HG03025 (cell line): ENCODE results near the gene ALDH6A1.

Source experiments
- ATAC-seq: cut with Tn5 transposase; IDR thresholded peaks from one replicate; pipeline ENCODE4 v1.9.1; 2021; ENCODE audit warnings: mild to moderate bottlenecking, moderate library complexity; ENCODE audit not compliant: unreplicated experiment, low FRiP score

The ALDH6A1 gene

DNA sequence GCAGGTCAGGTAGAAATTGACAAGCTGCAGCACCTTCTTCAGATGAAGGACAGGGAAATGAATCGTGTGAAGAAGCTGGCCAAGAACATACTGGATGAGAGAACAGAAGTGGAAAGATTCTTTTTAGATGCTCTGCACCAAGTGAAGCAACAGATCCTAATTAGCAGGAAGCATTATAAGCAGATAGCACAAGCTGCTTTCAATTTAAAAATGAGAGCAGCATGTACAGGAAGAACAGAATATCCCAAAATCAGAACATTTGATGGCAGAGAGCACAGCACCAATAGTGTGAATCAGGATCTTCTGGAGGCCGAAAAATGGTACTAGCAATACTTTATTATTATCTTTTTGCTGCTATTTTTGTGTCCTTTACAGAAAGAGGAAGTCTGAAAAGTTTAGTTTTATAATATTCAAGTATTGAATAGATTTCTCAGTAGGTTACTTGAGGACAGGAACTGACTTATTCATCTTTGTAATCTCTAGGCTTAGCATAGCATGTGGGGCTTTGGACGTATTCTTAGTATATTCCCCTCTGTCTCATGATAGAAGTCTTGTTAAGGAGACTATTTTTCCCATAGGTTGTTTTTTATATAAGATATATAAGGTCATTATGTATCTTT is 34.3 kb downstream of the ALDH6A1 start:
- ATAC-seq, result no peak

DNA sequence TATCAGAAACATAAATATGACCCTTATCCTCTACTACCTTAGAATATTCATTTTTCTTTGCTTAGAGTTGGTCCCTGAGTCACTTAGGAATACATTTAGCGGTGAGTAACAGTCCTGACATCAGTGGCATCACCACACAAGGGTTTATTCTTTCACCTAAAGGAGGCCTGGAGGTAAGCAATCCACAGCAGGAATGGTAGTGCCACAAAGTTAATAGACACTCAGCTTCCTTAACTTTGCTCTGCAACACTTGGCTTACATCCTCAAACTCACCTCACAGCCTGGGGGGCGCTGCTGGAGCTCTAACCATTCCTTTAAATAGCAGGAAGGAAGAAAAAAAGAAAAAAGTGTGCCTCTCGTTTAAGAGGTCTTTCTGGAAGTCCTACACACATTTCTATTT is 36.0 kb downstream of the ALDH6A1 start:
- ATAC-seq, result no peak

DNA sequence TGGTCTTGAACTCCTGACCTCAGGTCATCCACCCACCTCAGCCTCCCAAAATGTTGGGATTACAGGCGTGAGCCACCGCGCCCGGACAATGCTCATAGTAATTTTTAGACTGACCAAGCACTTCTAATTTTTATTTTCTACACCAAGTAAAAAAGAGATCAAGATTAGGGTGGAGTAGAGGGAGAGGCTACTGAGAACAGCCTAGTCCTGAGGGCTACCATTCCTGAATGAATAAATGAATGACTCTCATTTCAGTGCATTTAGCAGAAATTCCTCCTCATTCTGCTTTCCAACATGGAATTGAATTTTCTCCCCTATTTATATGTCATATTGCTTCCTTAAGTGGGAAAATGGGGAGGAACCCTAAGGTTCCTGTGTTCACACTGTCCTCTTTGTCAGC is 38.7 kb downstream of the ALDH6A1 start:
- ATAC-seq, result no peak

DNA sequence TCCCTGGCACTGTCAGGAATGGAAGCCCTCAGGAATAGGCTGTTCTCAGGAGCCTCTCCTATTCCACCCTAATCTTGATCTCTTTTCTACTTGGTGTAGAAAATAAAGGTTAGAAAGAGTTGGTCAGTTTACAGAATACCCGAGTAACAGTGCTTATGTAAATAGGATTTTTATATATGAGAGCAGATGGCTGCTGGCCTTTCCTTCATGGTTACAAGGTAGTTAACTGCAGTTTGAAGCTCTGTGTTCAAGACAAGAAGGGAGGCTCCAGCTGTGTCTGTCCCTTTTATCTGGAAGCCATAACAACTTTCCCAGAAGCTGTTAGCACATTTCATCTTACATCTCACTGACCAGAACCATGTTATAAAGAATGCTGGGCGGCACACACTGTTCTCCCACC is 42.0 kb downstream of the ALDH6A1 start:
- ATAC-seq, result no peak

DNA sequence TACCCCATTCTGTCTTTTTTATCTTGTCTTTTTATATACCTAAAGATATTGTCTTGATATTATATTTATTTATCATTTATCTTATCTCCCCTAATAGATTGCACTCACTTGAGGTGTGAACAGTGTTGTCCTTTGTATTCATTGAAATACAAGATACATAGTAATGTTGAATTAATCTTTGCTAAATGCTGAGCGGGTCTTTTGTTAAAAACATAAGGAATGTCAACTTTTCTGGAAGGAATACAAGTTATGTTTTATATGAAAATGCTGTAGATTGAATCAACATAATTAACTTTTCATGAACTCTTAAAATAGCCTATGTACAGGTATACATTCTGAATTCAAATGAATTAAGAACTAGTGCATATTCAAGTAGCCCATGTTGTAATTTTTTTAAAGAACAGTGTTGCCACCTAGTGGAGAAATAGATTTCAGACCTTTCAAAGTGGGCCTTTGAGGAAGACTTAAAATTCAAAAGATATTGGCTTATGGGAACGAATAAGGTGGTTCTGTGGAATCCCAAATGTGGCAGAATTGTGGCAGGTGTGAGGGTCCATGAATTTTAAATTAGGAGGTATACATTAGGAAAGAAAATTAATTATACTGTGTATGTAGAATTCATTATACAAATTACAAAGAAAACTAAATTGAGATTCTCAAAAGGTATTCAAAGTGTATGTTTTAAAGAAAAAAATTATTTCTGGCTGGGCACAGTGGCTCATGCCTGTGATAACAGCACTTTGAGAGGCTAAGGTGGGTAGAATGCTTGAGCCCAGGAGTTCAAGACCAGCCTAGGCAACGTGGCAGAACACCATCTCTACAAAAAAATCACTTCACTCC is 46.0 kb downstream of the ALDH6A1 start:
- ATAC-seq, result no peak

DNA sequence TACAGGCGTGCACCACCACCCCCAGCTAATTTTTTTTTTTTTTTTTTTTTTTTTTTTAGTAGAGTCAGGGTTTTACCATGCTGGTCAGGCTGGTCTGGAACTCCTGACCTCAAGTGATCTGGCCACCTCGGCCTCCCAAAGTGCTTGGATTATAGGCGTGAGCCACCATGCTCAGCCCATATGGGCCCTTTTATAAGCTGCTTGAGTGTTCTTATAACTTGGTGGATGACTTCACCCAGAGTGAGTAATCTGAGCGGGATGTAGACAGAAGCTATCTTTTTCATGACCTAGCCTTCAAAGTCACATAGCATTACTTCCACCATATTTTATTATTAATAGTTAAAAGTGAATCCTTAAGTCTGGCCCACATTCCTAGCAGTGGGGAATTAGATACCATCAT is 48.7 kb downstream of the ALDH6A1 start:
- no peak for ATAC-seq

DNA sequence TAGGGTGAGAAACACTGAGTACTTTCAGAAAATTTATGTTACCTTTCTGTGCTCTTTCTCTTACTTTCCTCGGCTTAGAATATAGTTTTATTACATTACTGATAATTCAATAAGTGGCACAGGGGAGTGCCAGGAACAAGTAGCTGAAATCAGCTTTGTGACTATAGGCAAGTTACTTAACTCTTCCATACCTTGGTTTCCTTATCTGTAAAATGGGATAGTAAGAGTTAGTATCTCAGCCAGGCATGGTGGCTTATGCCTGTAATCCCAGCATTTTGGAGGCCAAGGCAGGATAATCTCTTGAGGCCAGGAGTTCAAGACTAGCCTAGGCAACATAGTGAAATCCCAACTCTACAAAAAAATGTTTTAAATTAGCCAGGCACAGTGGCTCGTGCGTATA is 49.7 kb downstream of the ALDH6A1 start:
- no peak for ATAC-seq

DNA sequence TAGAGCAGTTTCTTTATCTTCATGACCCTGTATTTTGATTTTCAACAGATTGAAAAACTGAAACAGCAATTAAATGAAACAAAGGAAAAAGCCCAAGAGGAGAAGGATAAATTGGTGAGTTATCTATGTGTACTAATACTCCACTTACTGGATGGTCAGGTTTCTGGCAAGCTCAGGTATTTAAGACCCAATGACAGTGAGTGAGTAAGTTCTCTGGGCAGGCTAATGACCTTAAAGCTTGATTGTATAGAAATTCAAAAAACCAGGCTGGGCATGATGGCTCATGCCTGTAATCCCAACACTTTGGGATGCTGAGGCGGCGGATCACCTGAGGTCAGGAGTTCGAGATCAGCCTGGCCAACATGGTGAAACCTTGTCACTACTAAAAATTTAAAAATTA is 55.1 kb downstream of the ALDH6A1 start:
- no peak for ATAC-seq

DNA sequence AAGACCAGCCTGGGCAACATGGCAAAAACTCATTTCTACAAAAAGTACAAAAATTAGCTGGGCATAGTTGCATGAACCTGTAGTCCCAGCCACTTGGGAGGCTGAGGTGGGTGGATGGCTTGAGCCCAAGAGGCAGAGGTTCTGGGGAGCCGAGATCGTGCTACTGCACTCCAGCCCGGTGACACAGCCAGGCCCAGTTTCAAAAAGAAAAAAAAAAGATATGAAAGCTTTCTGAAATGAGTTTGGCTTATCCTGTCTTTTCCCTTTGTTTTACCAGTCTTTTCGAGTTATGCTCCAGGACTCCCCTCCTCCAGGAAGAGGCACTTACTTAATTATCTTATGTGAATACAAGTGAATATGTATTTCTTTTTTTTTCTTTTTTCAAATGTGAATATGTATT is 61.9 kb downstream of the ALDH6A1 start:
- no peak for ATAC-seq

DNA sequence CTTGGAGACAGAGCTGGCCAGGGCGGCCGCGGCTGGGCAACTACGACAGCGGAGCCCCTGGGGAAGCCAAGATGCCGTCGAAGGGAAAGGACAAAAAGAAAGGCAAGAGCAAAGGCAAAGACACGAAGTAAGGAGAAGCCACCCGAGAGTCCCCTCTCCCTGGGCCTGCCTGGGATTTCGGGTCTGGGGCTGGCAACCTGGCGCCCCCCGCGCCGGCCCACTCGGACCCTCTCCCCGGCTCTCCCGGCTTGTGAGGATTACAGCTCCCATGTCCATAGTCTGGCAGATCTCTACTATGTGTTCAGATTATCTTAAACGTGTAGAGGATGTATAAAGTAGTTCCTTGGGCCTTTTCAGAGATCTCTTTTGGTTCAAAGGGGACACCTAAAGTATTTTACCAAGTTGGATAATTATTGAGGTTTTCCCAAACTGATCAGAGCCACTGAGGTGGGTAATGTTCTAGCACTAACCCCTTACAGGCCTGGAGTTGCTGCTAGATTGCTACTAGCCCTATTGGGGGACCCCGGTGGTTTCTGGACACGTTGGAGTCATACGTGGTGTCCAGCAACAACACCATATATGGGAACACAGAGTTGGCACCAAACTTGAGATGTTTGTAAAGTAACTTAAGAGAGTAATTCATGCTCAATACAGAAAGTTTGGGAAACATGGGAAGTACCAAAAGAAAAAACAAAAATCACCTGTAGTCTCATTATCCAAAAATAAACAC is 64.7 kb downstream of the ALDH6A1 start:
- peak; percentile 6 for ATAC-seq

DNA sequence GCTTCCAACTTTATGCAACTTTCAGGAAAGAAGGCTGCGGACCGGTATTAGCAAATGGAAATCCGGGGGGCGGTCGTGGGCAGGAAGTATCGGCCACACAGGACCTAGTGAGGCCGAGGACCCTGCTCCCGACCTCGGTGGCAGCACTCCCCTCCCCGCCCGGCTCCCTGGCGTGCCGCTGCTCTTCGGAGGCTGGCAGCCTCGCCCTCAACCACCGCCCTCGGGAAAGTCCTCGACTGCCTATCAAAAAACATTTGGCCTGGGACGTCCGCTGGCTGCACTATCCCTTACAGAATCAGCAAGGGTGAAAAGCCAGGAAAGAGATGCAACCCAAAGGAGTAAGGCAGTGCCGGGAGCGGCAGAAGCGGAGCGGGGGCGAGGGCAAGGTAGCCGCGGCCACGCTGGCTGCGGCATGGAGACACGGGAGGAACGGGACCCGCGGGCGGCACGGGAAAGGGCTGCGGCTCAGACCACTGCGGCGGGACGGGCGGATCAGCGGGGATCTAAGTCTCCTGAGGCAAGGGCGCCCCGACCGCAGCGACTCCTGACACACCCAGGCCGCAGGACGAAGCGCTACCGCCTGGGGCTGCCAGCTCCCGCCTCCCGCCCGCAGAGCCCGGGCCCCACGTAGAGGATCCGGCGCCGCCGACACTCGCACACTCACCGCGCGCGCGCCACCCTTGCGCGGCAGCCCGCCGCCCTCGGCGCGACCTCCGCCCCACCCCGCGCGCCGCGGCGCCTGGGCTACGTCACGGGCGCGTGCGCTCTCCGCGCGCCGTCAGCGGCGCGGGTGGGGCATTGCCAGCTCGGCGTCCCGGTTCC is 65.5 kb downstream of the ALDH6A1 start, which contains the start of the genes BBOF1 and ENTPD5:
Gene BBOF1, plus strand, starts transcription at position 764 of the 822 bp plus-strand sequence. CDS start 130 bp downstream, outside the sequence.
Gene ENTPD5, minus strand, starts transcription at position 703 of the 822 bp plus-strand sequence. CDS start 31,186 bp downstream, outside the sequence.
- peak; percentile 78 for ATAC-seq

DNA sequence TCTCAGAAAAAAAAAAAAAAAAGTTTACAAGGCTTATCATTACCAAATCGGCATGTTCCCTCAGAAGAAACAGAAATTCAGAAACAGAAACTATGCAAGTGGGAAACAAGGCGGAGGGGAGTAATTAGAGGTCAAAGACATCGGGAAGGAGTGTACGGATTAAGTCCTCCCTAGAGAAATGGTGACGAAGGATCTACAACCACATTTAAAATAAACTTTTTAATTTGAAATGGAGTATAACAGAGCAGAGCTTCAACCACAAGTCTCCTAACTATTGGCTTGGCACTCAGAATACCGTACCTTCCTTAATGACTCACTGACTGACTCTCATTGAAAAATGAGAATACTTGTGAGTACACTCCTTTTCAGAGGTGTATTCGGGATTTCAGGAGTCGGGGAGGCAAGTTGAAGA is 66.1 kb downstream of the ALDH6A1 start:
- ATAC-seq, result no peak

DNA sequence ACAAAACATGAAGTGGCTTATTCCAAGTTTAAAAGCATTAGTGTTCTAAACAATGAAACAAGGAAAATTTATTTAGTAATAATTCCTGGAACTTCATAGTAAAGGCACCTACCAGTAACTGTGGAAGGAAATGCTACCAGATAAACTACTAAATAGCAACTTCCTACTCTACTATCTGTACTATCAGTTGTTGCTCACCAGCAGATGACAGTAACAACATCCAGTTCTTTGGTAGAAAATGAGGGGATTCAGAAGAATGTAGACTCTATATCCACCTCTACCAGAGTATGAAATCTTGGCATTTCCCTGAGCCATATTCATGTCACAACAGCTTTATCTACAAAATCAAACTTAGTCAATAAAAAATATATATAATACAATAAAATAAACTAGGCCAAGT is 68.3 kb downstream of the ALDH6A1 start:
- ATAC-seq, result no peak

DNA sequence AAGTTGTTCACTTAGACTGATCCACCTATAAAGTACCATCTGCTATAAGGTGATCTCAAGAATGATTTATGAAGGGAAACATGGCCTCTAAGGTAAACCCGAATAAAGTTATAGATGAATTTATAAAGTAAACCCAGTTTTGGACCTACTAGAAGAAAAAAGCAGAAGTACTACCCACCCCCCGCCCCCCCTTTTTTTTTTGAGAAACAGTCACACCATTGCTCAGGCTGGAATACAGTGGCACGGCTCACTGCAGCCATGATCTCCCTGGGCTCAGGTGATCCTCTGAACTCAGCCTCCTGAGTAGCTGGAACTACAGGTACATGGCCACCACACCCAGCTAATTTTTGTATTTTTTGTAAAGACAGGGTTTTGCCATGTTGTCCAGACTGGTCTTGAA is 69.1 kb downstream of the ALDH6A1 start:
- no peak for ATAC-seq

DNA sequence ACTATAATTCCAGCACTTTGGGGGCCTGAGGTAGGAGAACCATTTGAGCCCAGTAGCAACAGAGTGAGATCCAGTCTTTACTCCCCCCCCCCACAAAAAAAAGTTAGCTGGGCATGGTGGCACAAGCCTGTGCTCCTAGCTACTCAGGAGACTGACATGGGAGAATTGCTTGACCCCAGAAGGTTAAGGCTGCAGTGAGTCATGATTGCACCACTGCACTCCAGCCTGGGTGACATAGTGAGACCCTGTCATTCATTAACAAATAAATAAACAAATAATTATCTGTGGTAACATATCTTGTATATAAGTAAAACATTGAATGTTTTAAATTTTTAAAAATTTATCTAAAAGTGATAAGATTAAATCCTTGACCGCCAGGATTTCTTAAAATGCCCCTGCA is 70.0 kb downstream of the ALDH6A1 start:
- ATAC-seq, result no peak

DNA sequence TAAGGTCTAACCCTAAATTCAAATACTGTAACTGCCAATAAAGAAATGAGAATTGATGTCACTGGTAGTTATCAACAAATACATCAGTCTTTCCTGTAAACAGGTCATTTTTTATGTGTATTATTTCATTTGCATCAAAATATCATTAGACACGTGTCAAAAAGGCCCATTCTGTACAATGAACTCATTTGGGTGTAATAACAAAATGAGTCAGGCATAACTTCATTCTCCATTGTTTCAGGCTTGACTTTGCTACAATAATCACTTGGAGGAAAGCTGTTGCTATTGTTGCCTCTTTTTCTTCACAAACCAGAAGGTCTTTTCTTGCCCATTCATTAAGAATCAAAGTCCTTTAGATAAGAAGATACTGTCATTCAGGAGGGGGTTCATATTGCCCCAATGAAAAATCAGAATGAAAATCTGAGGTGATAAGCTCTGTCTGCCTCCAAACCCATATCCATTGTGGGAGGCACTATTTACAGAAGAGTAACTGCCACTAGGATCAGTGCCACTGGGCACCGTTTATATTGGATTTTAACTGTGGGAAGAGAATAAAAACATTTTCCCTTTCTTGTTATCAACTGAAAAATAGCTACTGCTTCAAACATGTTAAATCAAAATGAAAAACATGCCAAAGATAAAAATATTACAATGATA is 75.3 kb downstream of the ALDH6A1 start:
- no peak for ATAC-seq
